Endometrial microvascular endothelial cells (primary cell): Measurements from ENCODE around the gene AP1S1. TPM values are rescaled to one million over a fixed set of nuclear protein-coding genes. Genes with fewer than 3 reads are reported as not detected.
"Not testable (repeated sequence)": the region's sequence is repeated elsewhere in the genome, so short reads cannot be mapped to it uniquely, and the experiment has no call there.

Experiments
- in situ Hi-C: cut with HindIII; loops from 2 replicates; pipeline ENCODE4 v1.10.0; 2017; ENCODE audit warnings: low sequenced_read_pairs, low pct_unique_long_range_greater_than_20kb; ENCODE audit errors: inconsistent ontology term
- total RNA-seq: library from RNA; depleted of rRNA; stranded (reverse); fragments of >200 nt; gene quantifications from one replicate; pipeline ENCODE4 v1.2.3, GENCODE V29; 2015; ENCODE audit errors: inconsistent ontology term

The AP1S1 gene
- total RNA-seq, 1 donor from 2014 or later = 248 TPM

DNA sequence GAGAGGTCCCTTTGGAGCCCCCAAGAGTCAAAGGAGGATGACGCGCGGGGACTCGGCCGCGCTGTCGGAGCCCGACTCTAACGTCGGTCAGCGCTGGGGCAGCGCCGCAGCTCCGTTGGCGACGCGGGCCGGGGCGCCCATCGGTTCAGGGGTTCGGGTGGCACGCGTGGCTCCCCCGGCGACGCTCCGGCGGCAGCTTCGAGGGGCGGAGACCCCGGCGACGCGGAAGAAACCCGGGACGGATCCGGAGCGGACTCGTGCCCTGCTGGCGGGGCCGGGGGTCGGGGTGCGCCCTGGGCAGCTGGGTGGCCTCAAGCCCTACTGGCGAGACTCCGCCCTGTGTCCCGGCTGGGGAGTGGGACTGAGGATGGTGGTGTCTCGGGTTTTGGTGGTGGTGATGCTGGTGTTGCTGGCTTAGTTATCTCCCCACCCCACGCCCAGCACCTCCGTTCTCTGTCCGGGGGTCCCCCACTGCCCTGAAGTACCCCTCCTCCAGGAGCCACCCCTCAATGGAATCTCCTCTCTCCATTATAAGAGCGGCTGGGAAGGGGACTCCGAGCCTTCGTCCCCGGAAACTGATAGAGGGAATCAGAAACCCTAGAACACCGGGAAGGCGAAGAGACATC is 26.0 kb downstream of the AP1S1 start, which contains the start of gene NAT16:
Gene NAT16 (minus strand): TSS at position 164 of the 626 bp plus-strand sequence. CDS start 5,486 bp downstream, outside the sequence.
- in situ Hi-C loops = no loop called here

DNA sequence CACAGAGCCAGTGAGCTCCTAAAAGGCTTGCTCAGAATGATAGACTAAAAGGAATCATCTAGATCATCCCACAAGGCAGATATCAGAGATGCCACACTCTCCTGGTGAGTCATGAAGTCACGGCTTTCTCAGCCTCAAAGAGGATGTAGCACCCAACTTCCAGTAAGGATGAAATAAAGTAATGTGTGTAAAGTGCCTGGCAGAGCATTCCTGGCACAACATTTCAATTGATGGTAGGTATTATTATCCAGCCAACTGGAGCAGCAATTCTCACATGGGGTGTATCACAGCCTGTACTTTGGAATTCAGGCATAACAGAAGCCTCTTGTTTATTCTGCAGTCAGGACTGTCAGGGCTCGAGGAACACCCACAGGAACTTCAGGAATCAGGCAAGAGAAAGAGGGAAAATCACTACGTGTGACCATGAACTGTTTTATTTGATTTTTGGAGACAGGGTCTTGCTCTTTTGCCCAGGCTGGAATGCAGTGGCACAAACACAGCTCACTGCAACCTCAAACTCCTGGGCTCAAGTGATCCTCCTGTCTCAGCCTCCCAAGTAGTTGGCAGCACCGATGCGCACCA is 31.1 kb downstream of the AP1S1 start:
- in situ Hi-C loops = no loop called here

DNA sequence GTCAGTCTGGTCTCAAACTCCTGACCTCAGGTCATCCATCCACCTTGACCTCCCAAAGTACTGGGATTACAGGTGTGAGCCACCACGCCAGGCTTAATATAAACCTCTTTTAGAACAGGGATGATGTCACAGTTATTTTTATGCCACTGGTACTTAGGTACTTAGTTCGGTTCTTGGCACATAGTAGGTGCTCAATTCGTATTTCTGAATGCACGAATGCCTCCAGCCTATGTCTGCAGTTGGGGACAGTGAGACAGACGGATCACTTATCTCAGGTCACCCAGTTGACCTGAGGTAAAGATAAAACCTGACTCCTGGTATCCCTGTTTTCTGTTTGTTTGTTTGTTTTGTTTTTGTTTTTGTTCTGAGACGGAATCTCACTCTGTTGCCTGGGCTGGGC is 31.9 kb downstream of the AP1S1 start:
- in situ Hi-C loops = no loop called here

DNA sequence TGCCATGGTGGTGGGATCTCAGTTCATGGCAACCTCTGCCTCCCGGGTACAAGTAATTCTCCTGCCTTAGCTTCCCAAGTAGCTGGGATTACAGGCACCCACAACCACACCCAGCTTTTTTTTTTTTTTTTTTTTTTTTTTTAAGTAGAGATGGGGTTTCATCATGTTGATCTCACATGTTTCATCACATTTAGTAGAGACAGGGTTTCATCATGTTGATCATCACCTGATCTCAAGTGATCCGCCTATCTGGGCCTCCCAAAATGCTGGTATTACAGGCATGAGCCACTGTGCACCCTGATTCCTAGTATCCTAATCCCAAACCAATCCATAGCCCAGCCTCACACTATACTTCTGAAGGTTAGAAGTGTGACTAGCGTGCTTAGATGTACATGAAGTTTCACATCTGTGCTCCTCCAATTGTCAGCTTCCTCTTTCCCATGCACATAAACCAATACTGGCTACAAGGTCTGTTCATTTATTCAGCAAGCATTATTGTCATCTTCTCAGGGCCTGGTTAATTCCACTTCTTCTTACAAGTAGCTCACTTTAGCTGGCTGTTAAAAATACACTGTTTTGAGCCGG is 32.7 kb downstream of the AP1S1 start:
- in situ Hi-C loops = no loop called here

DNA sequence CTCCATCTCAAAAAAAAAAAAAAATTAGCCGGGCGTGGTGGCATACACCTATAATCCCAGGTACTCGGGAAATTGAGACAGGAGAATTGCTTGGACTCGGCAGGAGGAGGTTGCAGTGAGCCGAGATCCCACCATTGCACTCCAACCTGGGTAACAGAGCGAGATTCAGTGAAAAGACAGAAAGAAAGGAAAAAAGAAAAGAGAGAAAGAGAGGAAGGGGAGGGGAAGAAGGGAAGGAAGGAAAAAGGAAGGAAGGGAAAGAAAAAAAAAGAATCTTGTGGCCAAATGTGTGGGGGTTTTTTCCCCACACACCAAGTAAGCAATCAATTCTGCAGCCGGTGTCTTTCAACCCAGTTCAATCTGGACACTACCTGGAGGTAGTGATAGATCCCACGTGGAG is 34.8 kb downstream of the AP1S1 start:
- in situ Hi-C loops = no loop called here

DNA sequence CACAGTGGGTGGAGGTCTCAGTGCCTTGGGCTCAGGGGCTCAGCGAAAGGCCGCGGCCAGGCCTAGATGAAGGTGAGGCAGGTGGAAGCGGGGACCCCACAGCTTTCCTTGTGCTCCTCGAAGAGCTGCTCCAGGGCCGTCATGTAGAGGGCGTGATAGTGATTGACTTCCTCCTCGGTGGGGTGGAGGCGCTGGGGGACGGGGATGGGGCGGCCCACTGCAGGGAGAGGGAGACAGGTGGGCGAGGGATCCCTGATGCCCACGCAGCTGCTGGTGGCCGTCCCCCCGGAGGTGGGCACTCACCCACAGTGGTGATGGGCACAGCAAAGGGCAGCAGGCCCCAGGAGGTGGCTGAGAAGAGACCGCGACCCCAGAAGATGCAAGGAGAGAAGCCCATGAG is 41.6 kb downstream of the AP1S1 start:
- in situ Hi-C loops = no loop called here

DNA sequence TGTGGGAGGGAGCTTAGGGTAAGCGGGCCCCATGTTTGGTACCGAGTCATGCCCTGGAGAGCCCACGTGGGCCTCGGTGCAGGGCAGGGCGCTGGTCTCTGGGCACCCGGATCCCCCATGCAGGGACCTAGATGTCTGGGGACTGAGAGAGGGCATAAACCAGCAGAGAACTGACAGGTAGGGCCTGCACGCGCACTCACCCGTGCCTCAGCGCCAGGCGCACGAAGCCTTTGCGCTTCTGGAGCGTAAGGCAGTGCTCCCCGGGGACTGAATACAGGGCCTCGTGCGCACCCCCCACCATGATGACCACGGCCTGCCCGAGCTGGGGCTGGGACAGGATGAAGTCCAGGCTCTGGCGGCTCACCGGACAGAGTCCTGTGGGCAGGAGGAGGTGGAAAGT is 43.7 kb downstream of the AP1S1 start:
- in situ Hi-C loops = no loop called here

DNA sequence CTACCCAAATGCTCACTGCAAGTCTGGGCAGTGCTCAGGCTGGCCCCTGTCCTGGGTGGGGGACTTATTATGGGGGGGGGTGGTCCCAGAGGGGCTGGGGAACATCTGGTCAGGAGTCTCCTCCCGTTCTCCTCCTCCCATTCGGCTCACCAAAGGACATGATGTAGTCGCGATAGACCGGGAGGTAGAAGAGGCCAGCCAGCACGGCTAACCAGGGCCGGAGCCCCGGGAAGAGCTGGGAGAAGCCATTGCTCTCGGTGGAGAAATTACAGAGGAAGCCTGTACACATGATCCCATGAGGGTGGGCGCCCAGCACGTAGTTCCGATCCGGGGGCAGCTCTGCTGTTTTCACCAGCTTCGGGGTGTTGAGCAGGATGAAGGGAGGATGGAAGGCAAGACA is 44.2 kb downstream of the AP1S1 start:
- in situ Hi-C loops = no loop called here

DNA sequence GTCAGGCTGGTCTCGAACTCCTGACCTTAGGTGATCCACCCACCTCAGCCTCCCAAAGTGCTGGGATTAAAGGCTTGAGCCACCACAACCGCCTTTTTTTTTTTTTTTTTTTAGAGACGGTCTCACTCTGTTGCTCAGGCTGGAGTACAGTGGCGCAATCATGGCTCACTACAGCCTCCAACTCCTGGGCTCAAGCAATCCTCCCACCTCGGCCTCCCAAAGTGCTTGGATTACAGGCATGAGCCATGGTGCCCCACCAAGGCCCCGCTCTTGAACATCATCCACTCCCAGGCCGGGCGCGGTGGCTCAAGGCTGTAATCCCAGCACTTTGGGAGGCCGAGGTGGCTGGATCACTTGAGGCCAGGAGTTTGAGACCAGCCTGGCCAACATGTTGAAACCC is 45.2 kb downstream of the AP1S1 start:
- in situ Hi-C loops = not testable (repeated sequence)

DNA sequence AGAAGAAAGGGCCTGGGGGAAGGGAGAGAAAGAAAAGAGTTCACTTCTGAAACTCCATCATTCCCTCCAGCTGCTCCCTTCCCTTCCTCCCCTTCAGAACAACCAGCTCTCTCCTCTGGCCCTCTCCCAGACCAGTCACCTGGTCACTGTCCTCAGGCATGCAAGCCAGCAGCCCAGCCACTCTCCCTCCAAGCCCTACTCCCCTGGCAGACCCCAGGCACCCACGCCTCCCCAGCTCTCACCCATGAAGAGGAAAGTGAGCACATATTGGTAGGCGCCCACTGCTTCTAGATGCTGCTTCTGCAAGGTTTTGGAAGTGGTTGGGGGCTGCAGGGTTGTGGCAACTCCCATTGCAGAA is 46.2 kb downstream of the AP1S1 start:
- in situ Hi-C loops = no loop called here

DNA sequence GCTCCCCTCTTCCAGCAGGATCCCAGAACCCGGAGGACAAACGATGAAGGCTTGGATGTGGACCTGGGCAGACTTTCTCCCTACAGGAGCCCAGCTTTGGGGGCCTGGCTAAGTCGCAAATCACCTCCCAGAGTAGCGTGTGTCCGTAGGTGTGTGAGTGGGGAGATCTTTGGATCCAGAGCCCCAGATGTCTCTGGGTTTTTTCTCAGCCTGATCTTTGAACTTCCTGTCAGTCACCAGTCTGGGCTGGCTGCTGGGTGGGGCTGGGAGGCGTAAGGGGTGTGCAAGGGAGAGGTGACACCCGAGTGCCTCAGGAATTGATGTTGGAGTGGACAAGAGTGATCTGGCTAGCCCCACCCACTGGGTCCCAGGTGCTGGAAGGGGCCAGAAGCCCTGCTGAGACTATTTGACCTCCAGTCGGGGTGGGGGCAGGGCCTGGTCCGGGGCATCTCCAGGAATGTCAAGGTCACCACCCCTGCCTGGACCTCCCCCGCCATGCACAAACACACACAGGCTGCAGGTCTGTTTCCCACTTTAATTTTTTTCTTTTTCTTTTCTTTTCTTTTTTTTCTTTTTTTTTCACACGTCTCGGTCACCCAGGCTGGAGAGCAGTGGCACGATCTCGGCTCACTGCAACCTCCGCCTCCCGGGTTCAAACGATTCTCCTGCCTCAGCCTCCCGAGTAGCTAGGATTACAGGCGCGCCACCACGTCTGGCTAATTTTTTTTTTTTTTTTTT is 46.8 kb downstream of the AP1S1 start, which contains the start of gene MOGAT3:
Gene MOGAT3 (minus strand): TSS at position 175 of the 738 bp plus-strand sequence. CDS start 182 bp downstream, outside the sequence.
- in situ Hi-C loops = no loop called here

DNA sequence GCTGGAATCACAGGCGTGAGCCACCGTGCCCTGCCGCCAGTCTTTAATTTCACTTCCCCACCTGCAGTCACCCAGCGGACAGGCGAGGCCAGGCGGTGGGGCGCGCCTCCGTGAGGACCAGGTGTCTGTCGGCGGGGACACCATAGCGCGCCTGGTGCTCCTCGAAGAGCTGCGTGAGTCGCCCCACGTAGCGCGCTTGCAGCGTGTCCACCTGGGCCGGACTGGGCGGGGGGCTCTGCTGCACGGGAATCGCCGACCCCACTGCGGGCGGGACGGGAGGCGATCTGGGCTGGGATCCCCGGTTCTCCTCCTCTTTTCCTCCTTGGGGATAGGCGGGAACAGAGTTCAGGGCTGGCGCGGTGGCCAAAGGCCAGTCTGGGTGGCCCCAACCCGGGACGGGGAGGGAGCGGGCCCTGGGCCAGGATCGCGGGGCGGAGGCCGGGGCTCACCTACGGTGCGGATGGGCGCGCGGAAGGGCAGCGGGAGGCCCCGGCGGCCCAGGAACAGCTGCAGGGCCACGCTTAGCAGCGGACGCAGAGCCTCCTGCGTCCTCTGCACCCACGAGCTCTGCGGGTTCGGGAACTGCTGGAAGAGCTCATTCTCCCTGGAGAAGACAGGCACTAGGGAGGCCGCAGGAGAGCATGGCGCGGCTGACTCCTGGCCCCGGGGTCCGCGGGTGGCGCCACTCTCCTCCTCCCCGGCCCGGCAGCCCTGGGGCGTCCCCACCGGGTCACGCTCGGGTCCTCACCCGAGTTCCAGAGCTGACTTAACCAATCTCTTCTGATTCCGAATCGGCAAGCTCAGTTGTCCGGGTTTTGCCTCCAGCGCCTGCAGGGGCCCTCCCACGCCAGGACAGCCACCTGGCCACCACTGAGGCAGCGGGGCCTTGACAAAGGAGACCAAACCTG is 47.7 kb downstream of the AP1S1 start:
- in situ Hi-C loops = no loop called here

DNA sequence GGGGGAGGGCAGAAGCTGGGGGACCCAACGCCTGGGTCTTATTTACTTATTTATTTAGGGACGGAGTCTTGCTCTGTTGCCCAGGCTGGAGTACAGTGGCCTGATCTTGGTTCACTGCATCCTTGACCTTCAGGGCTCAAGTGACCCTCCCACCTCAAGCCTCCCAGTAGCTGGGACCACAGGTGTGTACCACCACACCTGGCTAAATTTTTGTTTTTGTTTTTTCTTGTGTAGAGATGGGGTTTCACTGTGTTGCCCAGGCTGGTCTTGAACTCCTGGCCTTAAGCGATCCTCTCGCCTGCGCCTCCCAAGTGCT is 48.3 kb downstream of the AP1S1 start:
- in situ Hi-C loops = no loop called here

DNA sequence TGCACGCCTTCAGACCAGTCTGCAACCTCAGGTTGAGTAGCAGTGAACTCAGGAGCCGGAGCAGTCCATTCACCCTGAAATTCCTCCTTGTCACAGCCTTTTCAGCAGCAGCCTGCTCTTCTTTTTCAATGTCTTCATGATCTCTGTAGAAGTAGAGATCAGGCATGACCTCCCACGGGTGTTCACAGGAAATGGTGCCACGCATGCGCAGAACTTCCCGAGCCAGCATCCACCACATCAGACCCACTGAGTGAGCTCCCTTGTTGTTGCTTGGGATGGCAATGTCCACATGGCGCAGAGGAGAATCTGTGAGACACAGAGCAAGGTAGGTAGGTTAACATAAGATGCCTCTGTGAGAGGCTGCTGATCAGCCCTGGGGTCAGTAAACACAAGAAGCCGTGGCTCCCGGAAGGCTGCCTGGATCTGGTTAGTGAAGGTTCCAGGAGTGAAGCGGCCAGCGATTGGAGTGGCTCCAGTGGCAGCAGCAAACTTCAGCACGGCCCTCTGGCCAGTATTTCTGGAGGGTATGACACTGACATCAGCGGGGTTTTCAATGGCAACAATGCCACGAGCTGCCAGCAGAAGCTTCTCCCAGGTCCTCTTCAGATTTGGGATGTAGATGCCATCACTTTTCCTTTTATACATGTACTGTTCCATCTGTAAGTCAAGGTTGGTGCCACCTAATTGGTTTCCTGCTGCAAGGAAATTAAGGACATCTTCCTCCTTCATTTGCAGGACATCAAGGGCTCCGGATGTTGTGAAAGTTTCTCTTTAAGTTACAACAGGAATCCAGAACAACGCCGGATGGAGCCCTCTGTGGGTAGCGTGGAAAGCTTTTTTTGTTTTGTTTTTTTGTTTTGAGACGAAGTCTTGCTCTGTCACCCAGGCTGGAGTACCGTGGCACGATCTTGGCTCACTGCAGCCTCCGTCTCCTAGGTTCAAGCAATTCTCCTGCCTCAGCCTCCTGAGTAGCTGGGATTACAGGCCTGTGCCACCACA is 49.8 kb downstream of the AP1S1 start:
- in situ Hi-C loops = not testable (repeated sequence)

DNA sequence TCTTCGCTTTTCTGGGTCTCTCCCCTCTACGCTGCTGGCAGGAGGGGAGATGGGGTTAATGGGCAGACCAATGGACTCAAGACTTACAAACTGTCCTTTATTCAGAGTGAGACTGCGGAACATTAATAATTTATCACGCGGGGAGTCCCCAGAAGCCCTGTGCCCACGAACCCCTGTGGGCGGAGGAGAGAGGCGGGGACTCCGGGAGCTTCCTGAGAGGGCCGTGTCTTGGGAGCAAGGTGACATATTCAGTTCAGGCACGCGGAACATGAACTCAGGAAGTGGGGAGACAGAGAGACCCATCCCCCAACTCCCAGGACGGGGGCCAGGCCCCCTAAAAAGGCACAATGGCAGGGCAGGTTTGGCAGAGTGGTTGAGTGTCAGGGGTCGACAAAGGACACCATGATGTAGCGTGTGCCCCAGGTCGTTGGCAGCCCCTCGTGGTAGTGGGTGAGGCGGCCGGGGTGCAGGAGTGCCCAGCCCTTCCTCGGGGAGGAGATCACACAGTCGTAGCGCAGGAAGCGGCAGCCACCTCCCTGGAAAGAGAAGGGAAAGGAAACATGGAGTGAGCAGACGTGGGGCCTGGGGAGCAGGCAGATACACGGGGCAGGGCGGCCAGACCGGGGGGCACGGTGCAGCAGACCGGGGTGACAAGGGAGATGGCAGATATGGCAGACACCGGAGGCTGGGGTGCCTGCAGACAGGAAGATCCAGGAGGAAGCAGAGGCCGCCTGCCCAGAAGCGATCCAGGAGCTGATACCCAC is 51.8 kb downstream of the AP1S1 start:
- in situ Hi-C loops = no loop called here

DNA sequence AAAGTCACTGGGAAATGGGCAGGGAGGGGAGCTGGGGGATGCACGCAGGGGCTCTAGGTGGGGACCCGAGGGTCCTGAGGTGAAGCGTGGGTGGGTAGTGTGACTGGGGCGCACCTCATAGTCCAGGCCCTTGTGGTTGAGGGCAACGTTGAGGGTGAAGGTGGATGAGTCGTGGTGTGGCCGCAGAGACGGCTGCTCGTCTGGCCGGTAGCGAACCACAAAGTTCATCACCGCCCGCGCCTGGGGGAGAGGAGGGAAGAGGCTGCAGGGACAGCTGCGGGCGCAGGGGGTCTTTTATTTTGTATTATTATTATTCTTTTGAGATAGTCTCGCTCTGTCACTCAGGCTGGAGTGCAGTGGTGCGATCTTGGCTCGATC is 52.4 kb downstream of the AP1S1 start:
- in situ Hi-C loops = no loop called here

DNA sequence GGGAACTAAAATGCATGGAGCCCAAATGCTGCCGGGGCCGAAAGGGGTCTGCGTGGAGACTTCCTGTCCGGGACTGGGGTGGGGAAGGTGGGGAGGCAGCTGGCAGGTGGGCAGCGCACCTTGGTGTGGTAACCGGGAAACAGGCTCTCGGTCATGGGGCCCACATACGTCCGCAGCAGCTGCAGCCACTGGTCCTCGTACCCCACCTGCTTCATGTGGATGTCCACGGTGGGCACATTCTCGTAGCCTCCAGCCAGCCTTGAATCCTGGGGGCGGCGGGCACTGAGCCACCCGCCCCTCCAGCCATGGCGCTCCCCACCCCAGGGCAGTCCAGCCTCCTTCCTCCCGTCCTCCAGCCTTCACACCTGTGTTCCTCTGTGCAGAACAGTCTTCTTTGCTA is 53.2 kb downstream of the AP1S1 start:
- in situ Hi-C loops = no loop called here
